ENCODE data around the gene SBSN.

DNA sequence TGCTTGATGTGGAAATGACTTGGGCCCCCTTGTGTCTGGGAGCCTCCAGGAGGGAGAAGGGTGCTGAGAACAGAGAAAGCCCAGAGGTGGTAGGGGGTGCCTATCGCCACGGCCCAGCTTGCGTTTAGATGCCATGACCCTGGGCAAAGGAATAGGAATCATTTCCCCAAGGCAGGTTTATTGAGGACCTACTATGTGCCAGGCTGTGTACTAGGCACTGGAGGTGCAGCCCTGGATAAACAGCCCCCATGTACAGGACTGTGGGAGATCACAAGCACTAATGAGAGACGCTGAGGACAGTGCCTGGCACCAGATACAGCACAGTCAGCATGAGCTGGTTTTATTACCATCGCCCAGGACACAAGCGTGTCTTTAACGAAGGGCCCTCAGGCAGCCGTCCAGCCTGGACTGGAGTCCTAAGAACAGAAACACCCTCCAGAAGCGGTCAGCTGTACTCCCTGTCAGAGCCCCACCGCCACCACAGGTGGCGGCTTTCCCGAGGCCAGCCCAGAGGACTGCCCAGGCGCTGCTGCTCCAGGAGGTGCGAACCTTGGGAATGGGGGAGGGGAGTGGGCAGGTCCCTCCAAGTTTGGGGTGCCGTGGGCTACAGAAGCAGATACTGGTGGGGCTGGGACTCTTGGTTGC is 21.9 kb upstream of the SBSN start:
- TF ChIP-seq, protein P1, sequence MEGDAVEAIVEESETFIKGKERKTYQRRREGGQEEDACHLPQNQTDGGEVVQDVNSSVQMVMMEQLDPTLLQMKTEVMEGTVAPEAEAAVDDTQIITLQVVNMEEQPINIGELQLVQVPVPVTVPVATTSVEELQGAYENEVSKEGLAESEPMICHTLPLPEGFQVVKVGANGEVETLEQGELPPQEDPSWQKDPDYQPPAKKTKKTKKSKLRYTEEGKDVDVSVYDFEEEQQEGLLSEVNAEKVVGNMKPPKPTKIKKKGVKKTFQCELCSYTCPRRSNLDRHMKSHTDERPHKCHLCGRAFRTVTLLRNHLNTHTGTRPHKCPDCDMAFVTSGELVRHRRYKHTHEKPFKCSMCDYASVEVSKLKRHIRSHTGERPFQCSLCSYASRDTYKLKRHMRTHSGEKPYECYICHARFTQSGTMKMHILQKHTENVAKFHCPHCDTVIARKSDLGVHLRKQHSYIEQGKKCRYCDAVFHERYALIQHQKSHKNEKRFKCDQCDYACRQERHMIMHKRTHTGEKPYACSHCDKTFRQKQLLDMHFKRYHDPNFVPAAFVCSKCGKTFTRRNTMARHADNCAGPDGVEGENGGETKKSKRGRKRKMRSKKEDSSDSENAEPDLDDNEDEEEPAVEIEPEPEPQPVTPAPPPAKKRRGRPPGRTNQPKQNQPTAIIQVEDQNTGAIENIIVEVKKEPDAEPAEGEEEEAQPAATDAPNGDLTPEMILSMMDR (IDR thresholded peaks at IDR 0.05; ENCODE audit: insufficient read depth, low read depth, low read length) = no peak
- TF ChIP-seq EZH2 (IDR thresholded peaks at IDR 0.05; ENCODE audit: insufficient read depth, low read length) = no peak
